T-helper 22 cell (primary cell): Measurements from ENCODE around the gene L1TD1.
"Not testable (repeated sequence)": the region's sequence is repeated elsewhere in the genome, so short reads cannot be mapped to it uniquely, and the experiment has no call there.

Source experiments
- DNase-seq: peaks from one replicate; pipeline ENCODE4 v3.0.0-alpha.2; 2020; ENCODE audit warnings: low read depth

The L1TD1 gene

GRCh38 chr1:62234688-62235087 is 40.0 kb downstream of the L1TD1 start:
- no peak for DNase-seq

GRCh38 chr1:62235576-62235975 is 40.9 kb downstream of the L1TD1 start:
- no peak for DNase-seq

GRCh38 chr1:62237361-62237760 is 42.7 kb downstream of the L1TD1 start:
- DNase-seq: no peak

GRCh38 chr1:62237950-62238374 is 43.3 kb downstream of the L1TD1 start:
- DNase-seq: no peak

- DNase-seq: no peak
These were observed 43.9 kb downstream of the L1TD1 start for GRCh38 chr1:62238507-62238906.

GRCh38 chr1:62239652-62240403 is 45.2 kb downstream of the L1TD1 start:
- DNase-seq: not testable (repeated sequence)

GRCh38 chr1:62240651-62241370 is 46.2 kb downstream of the L1TD1 start:
- DNase-seq: no peak

GRCh38 chr1:62241371-62242131 is 46.9 kb downstream of the L1TD1 start:
- no peak for DNase-seq

- not testable (repeated sequence) for DNase-seq
These were observed 49.7 kb downstream of the L1TD1 start for GRCh38 chr1:62244380-62244779.

- no peak for DNase-seq
These were observed 50.6 kb downstream of the L1TD1 start for GRCh38 chr1:62245201-62245600.

- DNase-seq: no peak
These were observed 52.9 kb downstream of the L1TD1 start for GRCh38 chr1:62247391-62248168.

GRCh38 chr1:62250126-62250726 is 55.6 kb downstream of the L1TD1 start:
- no peak for DNase-seq

- no peak for DNase-seq
These were observed 64.9 kb downstream of the L1TD1 start for GRCh38 chr1:62259551-62259950.

GRCh38 chr1:62260688-62261087 is 66.0 kb downstream of the L1TD1 start:
- DNase-seq: no peak
